ENCODE results near the gene CYP11A1. TPM values are rescaled to one million over a fixed set of nuclear protein-coding genes. Genes with fewer than 3 reads are reported as not detected.

Gene CYP11A1
- total RNA-seq, 1 experiment from 2014 or later: 0.87 TPM

GRCh38 chr15:74328331-74329056 is 39.0 kb downstream of the CYP11A1 start:
- no peak for DNase-seq (ENCODE audit: low read depth)

GRCh38 chr15:74327756-74328155 is 39.7 kb downstream of the CYP11A1 start:
- no peak for DNase-seq (ENCODE audit: low read depth)

GRCh38 chr15:74326746-74327145 is 40.7 kb downstream of the CYP11A1 start:
- no peak for DNase-seq (ENCODE audit: low read depth)

DNA sequence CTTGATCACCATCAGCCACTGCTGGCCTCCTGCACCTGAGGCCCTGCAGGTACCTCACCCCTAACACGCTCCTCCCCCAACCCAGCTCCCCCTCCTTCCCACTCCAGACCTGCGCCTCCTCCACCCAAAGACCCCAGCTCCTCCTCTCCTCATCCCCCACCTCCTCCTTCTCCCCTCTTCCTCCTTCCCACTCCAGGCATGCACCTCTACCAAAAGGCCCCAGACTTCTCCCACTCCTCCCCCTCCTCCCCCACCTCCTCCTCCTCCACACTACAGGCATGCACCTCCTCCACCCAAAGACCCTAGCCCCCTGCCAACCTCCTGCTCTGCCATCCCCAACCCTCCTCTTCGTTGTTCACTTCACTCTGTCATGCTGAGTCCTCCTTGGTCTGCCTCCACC is 42.7 kb downstream of the CYP11A1 start:
- no peak for DNase-seq (ENCODE audit: low read depth)

DNA sequence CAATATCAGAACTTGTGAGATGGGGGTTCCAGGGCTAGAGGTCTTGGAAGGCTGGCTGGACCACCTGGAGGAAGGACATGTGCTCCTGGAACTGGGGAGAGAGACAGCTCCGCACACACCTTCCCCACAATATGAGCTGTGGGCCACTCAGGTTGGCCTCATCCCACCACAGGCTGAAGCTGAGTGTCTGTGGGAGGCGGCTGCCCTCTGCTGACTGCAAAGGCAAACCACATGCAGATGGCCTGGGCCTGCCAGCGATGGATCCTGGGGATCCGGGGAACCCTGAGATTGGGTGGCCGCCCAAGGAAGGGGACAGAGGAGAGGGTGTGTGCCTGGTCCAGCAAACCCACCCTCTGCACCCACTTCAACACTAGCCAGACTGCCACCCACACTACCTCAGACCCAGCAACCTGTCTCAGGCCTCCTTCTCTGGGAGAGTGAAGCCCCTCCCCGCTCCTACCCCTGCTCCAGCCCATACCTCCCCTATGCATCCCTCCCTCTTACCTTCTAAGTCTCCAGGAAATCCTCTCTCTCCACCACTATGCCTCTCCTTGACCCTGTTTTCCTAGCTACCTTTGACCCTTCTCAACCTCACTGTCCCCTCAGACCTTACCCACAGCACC is 44.8 kb downstream of the CYP11A1 start:
- peak; percentile 55 for DNase-seq (ENCODE audit: low read depth)

DNA sequence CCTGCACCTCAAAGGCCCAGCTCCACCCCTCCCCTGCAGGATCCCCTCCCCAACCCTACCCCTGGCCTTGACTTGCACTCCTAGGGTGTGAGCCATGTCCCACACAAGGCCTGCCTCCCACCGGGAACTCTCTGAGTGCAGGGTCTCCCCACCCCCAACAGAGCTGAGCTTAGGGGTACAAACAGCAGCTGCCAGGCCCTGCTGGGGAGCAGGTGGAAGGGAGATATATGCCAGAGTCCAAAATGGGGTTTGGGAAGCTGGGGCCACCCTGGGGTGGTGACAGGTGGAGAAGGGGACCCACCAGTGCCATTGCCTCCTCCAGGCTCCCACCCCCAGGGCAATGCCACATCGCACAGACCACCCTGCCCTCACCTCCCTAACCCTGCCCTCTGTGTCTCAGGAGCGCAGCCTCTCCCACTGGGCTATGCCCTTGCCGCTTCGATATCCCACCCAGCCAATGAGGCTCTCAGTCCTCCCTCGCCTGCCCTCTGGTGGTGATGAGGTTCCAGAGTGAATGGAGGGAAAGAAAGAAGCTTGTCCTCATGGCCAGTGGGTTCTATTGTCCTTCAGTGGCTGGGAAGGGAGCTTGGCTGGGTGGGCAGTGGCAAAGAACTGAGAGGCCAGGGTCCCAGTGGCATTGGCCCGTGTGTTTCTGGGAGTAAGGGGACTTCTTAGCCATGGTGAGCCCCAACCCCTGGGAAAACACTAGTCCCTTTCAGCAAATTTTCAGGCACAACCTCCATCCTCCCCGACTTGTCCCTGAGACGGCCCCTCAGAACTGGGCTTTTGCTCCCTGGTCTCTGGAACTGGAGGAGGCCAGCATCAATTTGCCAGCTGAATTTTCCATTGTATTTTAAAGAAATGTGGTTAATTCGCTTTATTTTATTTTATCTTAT is 46.8 kb downstream of the CYP11A1 start:
- peak; percentile 47 for DNase-seq (ENCODE audit: low read depth)

DNA sequence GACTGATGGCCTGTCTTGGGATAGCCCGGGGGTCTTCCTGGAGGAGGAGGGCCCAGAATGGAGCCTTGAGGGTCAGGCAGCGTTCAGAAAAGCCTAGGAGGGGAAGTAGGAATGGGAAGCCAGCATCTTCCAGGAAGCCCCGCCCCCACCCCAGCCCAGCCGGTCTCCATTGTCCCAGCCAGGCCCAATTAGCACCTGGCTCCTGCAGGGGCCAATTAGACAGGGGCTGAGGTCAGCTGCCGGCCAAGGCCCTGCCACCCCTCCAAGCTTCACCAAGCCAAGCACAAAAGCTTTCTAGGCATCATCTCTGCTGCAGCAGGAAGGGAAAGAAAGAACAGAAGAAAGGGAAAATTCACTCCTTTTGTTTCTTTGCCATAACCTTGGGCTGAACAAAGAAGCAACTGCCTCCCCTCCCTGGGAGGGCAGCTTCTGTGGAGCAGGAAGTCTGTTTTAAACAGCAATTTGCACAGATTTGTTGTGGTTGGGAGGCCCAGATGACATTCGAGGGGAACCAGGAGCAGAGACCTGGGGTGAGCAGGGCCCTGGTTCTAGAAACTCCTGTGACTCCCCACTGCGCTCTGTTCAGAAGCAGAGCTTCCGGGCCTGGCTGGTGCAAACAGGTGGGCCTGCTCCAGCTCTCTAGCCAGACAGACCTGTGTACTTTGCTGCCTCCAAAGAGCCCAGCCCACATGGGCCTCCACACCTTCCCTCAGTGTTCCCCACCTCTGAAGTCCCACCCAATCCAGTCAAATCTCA is 47.7 kb downstream of the CYP11A1 start:
- DNase-seq (ENCODE audit: low read depth): no peak

DNA sequence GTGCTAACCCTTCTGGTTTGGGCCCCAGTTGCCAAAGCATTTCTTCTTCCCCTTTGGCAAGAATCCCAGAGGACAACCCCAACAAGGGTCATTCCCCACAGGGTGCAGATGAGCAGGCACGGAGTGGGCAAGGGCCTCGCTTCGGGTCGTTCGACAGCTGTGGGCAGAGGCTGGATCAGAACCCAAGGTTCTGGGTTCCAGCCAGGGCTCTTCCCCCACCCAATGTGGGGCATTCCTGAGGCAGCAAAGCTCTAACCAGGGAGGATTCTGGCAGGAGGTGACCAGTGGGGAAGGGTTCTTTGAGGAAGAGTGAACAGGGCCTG is 48.3 kb downstream of the CYP11A1 start:
- DNase-seq (ENCODE audit: low read depth): no peak

GRCh38 chr15:74318376-74319137 is 48.9 kb downstream of the CYP11A1 start:
- no peak for DNase-seq (ENCODE audit: low read depth)

DNA sequence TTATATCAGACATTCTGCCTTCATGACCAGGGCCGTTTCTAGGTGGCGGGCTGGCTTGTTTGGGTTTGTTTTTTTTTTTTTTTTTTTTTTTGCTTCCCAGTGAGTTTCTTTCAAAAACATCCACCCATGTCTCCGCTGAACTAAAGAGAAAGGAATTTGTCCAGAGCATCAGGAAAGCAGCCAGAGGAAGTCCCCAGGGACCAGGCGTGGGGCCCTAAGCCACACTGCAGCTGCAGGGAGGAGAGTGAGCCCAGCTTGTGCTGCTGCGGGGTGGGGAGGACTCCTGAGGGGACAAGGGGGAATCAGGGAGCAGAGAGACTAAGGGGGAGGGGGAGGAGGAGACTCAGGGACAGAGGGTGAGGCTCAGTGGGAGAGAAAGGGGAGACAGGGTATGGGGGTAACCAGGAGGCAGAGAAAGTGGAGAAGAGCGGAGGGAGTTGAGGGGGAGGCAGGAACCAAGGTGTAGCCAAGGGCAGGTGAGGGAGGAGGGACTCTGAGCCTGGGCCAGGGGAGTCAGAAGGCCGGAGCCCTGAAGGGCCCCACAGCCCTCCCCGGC is 49.5 kb downstream of the CYP11A1 start:
- DNase-seq (ENCODE audit: low read depth): peak; percentile 77

- no peak for DNase-seq (ENCODE audit: low read depth)
Observed at GRCh38 chr15:74316141-74316540, 51.3 kb downstream of the CYP11A1 start.

GRCh38 chr15:74315626-74316025 is 51.8 kb downstream of the CYP11A1 start:
- peak; percentile 56 for DNase-seq (ENCODE audit: low read depth)

DNA sequence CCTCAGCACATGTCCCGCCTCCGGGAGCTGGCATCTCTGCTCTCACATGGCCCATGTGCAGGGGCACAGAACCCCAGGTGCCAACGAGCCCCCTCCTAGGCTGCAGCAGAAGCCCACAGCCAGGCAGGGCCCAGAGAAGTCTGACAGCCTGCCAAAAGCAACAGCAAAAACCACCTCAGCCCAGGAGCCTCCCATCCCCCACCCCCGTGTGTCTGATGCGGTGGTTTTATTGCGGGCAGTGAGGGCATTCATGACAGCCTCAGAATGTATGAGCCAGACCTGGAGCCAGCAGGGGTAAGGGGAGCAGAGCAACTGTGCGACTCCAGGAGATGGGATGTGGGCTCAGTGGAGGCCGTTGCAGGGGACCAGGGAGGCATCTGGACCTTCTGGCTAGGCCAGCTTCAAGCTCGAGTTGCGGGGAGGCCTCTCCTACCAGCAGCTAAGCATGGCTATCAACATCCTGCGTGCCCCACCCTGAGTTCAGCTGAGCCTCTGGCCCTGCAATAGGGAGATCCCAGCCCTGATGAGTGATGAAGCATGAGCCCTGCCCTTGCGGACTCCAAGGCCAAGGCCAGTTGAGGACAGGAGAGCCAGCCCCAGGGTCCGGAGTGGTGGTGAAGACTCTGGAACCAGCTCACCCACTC is 52.5 kb downstream of the CYP11A1 start:
- DNase-seq (ENCODE audit: low read depth): no peak

DNA sequence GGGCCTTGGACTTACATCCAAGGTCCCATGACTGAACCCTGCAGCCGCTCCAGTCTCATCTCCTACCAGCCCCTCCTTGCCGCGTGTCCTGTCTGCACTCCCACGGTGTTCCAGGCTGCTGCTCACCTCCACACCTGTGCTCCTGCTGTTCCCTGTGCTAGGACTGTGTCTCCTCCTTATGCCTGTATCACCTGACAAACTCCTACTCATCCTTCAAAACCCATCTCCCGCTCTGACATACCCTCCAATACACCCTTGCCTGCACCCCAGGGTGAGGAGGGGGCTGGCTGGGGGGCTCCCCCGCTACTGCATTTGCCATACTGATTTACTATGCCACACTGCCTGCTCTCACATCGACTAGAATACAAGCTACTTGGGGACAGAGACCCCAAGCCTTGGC is 53.6 kb downstream of the CYP11A1 start:
- no peak for DNase-seq (ENCODE audit: low read depth)

DNA sequence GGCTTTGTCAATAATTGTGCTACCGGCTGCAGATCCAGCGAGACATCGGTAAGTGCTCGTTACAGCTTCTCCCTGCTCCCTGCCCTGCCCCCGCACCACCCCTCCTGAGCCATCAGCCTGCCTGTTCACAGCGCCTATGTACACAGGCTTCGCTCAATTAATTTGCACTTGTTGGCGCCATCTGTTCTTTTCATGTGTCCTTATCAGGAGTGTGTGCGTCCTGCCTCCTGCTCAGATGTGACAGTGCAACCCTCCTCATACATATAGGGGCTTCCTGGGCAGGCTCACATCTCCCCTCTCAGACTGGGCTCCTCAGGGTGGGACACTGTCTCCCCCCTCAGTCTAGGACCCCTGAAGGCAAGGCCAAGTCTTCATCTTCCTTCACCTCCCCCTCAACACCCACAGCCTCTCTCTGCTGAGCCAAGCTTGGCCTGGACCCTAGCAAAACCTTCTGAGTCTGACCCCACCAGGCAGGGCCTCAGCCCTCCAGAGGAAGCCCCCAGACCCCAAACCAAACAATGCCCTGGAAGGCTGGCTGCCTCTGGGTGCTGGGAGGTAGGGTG is 54.9 kb downstream of the CYP11A1 start:
- no peak for DNase-seq (ENCODE audit: low read depth)

- peak; percentile 36 for DNase-seq (ENCODE audit: low read depth)
Observed at GRCh38 chr15:74311734-74312444, 55.6 kb downstream of the CYP11A1 start.

DNA sequence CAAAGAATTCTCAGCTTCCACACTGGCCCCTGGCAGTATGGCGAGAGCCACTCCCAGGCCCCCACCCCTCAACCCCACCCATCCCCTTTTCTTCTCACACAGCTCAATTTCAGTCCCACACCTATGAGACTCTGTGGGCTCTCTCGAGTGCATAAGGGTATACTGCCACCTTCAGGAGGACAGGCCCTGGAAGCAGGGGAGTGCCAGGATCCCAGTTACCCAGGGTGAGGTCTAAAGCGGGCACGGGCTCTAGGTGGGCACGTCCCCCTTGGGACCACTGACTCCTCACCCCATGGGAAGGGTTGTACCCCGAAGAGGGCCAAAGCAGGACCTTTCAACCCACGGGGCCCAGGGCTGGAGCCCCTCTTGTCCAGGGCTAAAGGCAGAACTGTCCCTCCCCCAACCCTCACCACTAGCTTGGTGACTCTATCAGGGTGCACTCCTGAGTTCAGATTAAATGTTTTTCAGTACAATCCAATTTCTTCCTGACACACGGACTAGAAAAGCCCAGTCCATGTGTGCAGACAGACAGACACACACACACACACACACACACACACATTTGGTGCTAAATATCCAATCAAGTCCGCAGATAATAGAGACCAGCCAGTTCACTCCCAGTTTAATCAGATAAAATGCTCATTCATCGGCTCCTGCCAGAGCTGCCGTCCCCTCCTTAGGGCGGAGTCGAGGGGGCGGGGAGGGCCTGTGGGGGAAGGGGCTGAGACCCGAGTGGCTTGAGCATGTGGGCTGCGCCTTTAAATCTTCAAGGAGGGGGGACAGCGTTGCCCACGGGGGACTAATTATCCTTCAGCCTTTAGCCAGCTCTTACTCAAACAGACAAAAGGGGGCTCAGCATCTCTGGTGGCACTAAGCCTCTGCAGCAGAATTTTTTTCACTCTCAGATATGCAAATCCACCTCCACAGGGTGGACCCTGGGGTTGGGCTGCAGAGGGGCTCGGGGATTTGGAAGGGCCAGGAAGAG is 59.3 kb downstream of the CYP11A1 start:
- DNase-seq (ENCODE audit: low read depth): peak; percentile 37

DNA sequence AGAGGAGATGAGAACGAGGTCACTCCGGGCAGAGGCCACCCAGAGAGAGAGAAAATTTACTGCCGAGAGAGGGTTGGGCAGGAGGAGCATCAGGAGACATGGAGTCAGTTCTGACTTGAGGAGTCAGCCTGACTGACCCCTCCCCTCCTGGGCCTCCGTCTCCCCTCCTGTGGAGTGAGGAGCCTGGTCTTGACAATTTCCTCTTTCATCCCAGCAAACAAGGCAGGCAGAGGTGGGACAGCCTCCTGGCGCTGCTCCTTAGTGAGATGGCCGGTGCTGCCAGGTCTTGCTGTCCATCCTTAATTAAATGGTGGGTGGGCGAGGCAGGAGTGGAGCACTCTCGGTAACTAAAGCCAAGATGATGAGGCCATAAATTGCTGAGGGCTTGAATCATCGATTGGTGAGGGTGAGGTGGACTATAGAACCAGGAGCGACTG is 60.6 kb downstream of the CYP11A1 start:
- no peak for DNase-seq (ENCODE audit: low read depth)

Measured in HT1080 (cell line).